Fibroblast of the conjunctiva (primary cell): ENCODE results near the gene HEATR1.
"Not testable (repeated sequence)": the region's sequence is repeated elsewhere in the genome, so short reads cannot be mapped to it uniquely, and the experiment has no call there.

ENCODE experiments used
- DNase-seq: peaks from one replicate; pipeline ENCODE4 v3.0.0-alpha.2; 2010; ENCODE audit warnings: low read depth

Gene HEATR1

GRCh38 chr1:236508593-236509027, 95.7 kb downstream of the HEATR1 start:
- DNase-seq = no peak

- DNase-seq = no peak
Observed at GRCh38 chr1:236507022-236507700, 97.2 kb downstream of the HEATR1 start.

GRCh38 chr1:236504338-236504737, 100.0 kb downstream of the HEATR1 start:
- not testable (repeated sequence) for DNase-seq

GRCh38 chr1:236502972-236503639, 101.2 kb downstream of the HEATR1 start:
- DNase-seq = no peak

- DNase-seq = no peak
Observed at GRCh38 chr1:236502579-236502971, 101.7 kb downstream of the HEATR1 start.

- DNase-seq = no peak
Observed at GRCh38 chr1:236501093-236501492, 103.2 kb downstream of the HEATR1 start.
